ENCODE results near the gene ABHD3.
"Not testable (repeated sequence)": the region's sequence is repeated elsewhere in the genome, so short reads cannot be mapped to it uniquely, and the experiment has no call there.

Gene ABHD3

GRCh38 chr18:21704603-21705364 lies at the start of gene ABHD3:
Gene ABHD3, minus strand, starts transcription at chr18:21704774. Its CDS starts 109 bp downstream, at chr18:21704665.
- DNase-seq, result peak; percentile 87

GRCh38 chr18:21747764-21748693 lies 43.5 kb upstream of the ABHD3 start:
- no peak for DNase-seq

DNA sequence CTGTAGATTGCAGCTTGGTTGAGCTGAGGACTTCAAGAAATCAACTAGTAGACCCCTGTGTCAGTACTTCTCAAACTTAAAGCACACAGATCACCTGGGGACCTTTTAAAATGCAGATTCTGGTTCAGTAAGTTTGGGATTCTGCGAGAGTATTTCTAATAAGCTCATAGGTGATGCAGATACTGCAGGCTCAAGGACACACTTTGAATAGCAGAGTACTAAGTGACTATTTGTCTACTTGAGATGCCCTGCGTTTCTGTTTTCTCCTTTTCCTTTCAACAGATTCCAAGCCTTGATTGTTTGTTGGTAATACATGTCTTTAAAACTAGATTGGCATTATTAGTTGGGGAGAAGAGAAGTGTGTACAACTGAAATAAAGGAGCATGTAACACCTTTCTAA lies 42.7 kb upstream of the ABHD3 start:
- DNase-seq, result no peak

GRCh38 chr18:21745231-21745630 lies 40.7 kb upstream of the ABHD3 start:
- no peak for DNase-seq

DNA sequence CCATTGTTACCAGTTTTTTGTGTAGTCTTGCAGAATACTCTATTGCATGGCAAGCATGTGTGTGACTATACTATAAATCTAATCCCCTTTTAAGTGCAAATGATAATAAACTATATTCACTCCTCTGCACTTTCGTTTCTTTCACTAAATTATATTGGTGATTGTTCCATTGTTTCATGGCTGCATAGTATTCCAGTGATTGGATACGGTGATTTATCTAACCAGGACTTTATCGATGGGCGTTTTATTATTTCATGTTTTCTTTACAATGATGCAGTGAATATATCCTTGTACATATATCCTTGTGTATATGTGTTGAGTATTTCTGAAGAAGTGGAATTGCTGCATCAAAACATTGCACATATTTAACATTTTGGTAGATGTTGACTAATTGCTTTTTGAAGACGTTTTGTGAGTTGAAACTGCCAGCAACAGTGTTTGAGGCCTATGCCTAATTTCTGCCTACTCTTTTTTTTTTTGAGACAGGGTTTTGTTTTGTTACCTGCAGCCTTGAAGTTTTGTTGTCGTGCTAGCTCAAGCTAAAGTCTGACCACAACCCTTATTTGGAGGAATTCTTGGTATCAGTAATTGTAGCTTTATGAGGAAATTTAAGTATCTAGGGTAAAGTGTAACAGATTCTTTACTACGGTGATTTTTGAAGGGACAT lies 38.7 kb upstream of the ABHD3 start:
- DNase-seq, result no peak

GRCh38 chr18:21742315-21742687 lies 37.7 kb upstream of the ABHD3 start:
- DNase-seq, result no peak

DNA sequence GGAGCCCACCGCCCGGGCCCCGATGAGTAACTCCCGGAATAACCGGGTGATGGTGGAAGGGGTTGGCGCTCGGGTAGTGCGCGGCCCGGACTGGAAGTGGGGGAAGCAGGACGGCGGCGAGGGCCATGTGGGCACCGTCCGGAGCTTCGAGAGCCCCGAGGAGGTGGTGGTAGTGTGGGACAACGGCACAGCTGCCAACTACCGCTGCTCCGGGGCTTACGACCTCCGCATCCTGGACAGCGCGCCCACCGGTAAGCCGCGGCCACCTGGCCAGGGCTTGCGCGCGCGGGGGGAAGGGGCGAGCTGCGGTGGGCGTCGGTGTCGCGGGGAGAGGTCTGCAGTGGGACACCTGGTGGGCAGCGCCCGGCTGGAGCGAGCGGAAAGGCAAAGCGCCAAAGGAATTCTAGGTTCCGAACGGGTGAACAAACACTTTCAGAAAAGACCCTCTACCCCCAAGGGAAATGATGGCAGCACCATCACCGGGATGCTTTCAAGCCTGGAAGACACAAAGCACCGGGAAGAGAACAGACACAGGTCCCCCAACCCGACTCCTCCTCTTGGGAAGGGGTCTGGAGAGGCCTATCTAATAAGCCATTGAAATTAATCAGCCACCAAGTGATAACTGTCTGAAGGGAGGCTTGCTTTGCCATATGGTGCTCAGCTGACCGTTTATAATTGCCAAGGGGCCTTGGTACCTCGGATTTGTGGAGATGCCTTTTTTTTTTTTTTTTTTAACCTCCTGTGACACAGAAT lies 37.2 kb upstream of the ABHD3 start:
- DNase-seq, result no peak

DNA sequence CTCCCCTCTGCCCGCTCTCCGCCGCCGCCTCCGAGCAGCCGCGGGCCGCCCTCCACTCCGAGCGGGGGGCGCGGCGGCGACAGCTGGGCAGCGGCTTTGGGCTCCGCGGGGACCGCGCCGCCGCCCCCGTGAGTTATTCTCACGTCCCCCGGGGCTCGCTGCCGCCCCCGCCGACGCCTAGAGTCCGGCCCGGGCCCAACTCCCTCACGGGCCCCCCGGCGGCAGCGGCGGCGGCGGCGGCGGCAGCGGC lies 36.7 kb upstream of the ABHD3 start:
- no peak for DNase-seq

DNA sequence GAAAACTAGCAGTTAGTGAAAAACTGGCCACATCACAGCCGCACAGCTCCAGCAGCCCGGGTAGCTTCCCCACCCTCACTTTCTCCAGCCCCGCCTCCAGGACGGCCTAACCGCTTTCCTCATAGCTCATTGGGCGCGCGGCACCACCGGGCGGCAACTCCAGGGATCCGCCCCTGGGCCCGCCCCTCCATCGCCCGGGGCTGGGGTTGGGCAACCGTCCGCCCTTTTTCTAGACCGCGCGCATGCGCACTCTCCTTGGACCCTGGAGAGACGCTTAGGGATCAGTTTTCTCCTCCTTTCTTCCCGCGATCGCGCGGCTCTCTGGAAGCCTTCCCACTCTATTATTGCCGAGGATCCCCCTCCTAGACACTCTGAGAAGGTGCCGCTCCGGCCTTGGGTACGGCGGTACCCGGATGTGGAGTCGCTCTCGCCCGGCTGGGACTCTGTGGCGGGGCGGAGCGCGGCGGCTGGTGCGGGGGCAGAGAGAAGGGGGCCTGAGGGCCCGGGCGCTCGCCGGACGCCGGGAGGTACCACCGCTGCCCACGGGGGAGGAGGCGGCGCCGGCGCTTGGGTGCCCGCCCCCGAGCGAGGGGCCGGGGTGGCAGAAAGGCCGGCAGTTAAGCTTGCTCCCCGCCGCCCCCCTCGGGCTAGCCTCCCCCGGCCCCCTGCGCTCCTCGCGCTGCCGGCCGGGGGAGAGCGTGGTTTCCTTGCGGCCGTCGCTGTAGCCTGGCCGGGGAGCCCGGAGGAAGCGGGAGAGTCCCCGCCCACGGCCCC lies 36.2 kb upstream of the ABHD3 start, which contains the start of gene MIB1:
Gene MIB1, plus strand, starts transcription at position 255 of the 774 bp plus-strand sequence. CDS start 792 bp downstream, outside the sequence.
- DNase-seq, result peak; percentile 97

DNA sequence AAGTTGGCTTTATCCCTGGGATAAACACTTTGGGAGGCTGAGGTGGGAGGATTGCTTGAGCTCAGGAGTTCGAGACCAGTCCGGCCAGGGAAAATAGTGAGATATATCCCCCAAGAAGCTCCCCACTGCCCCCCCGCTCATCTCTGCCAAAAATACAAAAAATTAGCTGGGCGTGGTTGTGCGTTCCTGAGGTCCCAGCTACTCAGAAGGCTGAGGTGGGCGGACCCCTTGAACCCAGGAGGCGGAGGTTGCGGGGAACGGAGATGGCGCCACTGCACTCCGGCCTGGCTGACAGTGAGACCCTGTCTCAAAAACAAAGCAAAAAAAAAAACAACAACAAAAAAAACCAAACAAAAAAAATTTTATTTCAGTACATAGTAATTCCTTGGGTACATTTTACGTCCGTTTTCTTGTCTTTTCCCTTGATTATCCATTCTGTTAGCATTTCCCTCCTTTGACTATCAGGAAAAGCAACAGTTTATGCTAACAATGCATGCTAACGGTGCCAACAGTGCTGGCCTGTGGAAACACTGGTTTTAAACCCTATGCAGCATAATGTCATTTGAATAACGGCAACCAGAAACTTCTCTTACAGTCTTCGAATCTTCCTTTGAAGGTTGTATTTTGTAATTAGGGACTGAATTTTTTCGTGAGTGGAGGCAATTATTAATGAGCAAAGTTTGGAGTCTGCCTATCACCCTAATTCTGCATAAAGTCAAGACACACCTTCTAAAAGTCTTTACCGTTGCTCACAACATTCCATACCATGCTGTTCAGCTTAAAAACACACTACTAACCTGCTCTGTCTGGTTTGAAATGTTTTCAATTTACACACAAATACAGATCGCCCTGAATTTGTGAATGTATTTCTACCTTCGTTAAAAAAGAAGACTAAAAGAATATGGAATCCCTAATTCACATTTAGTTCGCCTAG lies 35.3 kb upstream of the ABHD3 start:
- DNase-seq, result no peak

DNA sequence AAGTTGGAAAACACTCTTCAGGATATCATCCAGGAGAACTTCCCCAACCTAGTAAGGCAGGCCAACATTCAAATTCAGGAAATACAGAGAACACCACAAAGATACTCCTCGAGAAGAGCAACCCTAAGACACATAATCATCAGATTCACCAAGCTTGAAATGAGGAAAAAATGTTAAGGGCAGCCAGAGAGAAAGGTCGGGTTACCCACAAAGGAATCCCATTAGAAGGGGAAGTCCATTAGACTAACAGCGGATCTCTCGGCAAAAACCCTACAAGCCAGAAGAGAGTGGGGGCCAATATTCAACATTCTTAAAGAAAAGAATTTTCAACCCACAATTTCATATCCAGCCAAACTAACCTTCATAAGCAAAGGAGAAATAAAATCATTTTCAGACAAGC lies 32.4 kb upstream of the ABHD3 start:
- not testable (repeated sequence) for DNase-seq

- no peak for DNase-seq
Measured at GRCh38 chr18:21735452-21736015, 31.0 kb upstream of the ABHD3 start.

GRCh38 chr18:21733011-21733410 lies 28.4 kb upstream of the ABHD3 start:
- no peak for DNase-seq

GRCh38 chr18:21727702-21728101 lies 23.1 kb upstream of the ABHD3 start:
- no peak for DNase-seq

GRCh38 chr18:21725201-21725600 lies 20.6 kb upstream of the ABHD3 start:
- no peak for DNase-seq

DNA sequence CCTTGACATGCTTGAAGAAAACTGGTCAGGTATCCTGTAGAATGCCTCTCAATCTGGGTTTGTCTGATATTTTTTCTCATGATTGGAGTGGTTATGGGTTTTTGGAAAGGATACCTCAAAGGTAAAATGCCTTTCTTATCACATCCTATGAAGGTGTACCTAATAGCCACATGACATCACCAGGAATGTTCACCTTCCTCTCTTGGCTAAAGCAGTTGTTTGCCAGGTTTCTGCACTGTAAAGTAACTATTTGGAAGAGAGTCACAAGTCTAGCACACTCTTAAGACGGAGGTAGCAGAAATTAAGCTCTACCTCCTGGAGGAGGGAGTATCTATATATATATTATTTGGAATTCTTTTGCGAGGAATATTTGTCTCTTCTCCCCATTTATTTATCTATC lies 18.1 kb upstream of the ABHD3 start:
- no peak for DNase-seq

- no peak for DNase-seq
Measured at GRCh38 chr18:21714474-21714873, 9.9 kb upstream of the ABHD3 start.

DNA sequence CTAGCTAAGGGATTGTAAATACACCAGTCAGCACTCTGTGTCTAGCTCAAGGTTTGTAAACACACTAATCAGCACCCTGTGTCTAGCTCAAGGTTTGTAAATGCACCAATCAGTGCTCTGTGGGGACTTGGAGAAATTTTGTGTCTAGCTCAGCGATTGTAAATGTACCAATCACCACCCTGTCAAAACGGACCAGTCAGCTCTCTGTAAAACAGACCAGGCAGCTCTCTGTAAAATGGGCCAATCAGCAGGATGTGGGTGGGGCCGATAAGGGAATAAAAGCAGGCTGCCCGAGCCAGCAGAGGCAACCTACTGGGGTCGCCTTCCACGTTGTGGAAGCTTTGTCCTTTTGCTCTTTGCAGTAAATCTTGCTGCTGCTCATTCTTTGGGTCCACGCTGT lies 2.6 kb upstream of the ABHD3 start:
- DNase-seq, result not testable (repeated sequence)

DNA sequence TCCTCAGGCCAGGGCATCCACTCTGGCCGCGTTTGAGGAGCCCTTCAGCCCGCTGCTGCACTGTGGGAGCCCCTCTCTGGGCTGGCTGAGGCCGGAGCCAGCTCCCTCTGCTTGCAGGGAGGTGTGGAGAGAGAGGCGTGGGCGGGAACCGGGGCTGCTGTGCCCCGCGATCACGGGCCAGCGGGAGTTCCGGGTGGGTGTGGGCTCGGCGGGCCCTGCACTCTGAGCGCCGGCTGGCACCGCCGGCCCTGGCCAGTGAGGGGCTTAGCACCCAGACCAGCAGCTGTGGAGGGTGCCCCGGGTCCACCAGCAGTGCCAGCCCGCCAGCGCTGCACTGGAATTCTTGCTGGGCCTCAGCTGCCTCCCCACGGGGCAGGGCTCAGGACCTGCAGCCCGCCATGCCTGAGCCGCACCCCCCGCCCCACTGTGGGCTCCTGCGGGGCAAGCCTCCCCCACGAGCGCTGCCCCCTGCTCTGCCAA lies 1.9 kb upstream of the ABHD3 start:
- DNase-seq, result no peak

DNA sequence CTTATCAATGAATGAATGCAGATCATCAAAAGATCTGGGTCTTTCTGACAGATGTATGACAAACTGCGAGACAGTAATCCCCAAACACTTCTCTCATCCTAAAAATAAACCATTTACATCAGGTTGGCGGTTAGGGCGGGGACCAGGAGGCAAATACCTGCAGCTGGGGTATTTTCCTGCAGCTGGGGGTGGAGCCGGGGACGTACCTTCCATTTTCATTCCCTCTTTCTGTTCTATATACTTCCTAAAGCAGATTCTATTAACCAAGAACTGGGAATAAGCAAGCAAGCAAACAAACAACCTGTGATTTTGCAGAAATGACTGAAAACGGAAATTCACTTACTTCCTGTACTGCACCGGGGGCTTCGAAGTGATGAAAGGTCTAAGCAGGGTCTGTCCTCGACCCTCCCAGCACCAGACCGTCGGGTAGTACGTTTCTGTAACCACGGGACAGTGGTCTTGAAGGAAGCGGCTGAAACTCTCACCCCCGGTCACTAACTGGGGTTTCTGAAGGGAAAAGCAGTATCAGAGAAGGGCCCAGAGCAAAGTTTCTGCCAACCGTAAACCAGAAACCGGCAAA lies 1.2 kb downstream of the ABHD3 start:
- DNase-seq, result no peak

Data from GF-D8 (cell line).